LNCAP (cell line): Measurements from ENCODE around the gene POU3F3.

Experiments
- CTCF ChIP-seq: fragments of 450-650 bp; IDR thresholded peaks from 2 replicates; pipeline ENCODE4 v1.5.1; 2017; ENCODE audit warnings: mild to moderate bottlenecking

Gene POU3F3

GRCh38 chr2:104859766-104860450 lies 6.0 kb downstream of the POU3F3 start:
- TF ChIP-seq CTCF: no peak

GRCh38 chr2:104860451-104860790 lies 6.5 kb downstream of the POU3F3 start:
- no peak for TF ChIP-seq CTCF

- TF ChIP-seq CTCF: no peak
Measured at GRCh38 chr2:104861351-104862057, 7.6 kb downstream of the POU3F3 start.

- TF ChIP-seq CTCF: no peak
Measured at GRCh38 chr2:104862058-104862941, 8.4 kb downstream of the POU3F3 start.

- TF ChIP-seq CTCF: no peak
Measured at GRCh38 chr2:104863146-104863467, 9.2 kb downstream of the POU3F3 start.

GRCh38 chr2:104863468-104864279 lies 9.8 kb downstream of the POU3F3 start:
- TF ChIP-seq CTCF: no peak
